Measurements from ENCODE around the gene WDFY2.
"Not testable (repeated sequence)": the region's sequence is repeated elsewhere in the genome, so short reads cannot be mapped to it uniquely, and the experiment has no call there.

WDFY2 gene

GRCh38 chr13:51591938-51592337 lies 7.7 kb downstream of the WDFY2 start:
- intact Hi-C loops (cut with DNase I); DNase-seq: not testable (repeated sequence)

- intact Hi-C loops (cut with DNase I) = no loop called here
- no peak for DNase-seq
Measured at GRCh38 chr13:51594432-51594831, 10.2 kb downstream of the WDFY2 start.

GRCh38 chr13:51595416-51595815 lies 11.2 kb downstream of the WDFY2 start:
- DNase-seq = no peak
- intact Hi-C loops (cut with DNase I) = no loop called here

GRCh38 chr13:51596541-51596940 lies 12.3 kb downstream of the WDFY2 start:
- DNase-seq = no peak
- intact Hi-C loops (cut with DNase I) = no loop called here

- DNase-seq = no peak
Measured at GRCh38 chr13:51599444-51600176, 15.3 kb downstream of the WDFY2 start.

GRCh38 chr13:51600703-51601102 lies 16.4 kb downstream of the WDFY2 start:
- DNase-seq = no peak
- intact Hi-C loops (cut with DNase I) = no loop called here

More at GRCh38 chr13:51599444-51600176, 15.3 kb downstream of the WDFY2 start:
- intact Hi-C loops (cut with DNase I) = no loop called here

GRCh38 chr13:51601601-51602565 lies 17.6 kb downstream of the WDFY2 start:
- intact Hi-C loops (cut with DNase I) = no loop called here
- DNase-seq = no peak

- no peak for DNase-seq
Measured at GRCh38 chr13:51603716-51604115, 19.5 kb downstream of the WDFY2 start.

GRCh38 chr13:51605698-51606097 lies 21.4 kb downstream of the WDFY2 start:
- peak in 1 of 42 donors; percentile 60 for DNase-seq
- intact Hi-C loops (cut with DNase I) = no loop called here

More at GRCh38 chr13:51603716-51604115, 19.5 kb downstream of the WDFY2 start:
- intact Hi-C loops (cut with DNase I) = no loop called here

- no peak for DNase-seq
- intact Hi-C loops (cut with DNase I) = no loop called here
Measured at GRCh38 chr13:51607165-51607564, 22.9 kb downstream of the WDFY2 start.

GRCh38 chr13:51608857-51609406 lies 24.7 kb downstream of the WDFY2 start:
- intact Hi-C loops (cut with DNase I) = no loop called here
- no peak for DNase-seq

- no peak for DNase-seq
- intact Hi-C loops (cut with DNase I) = no loop called here
Measured at GRCh38 chr13:51612867-51613266, 28.6 kb downstream of the WDFY2 start.

- DNase-seq = no peak
- intact Hi-C loops (cut with DNase I) = no loop called here
Measured at GRCh38 chr13:51613535-51613934, 29.3 kb downstream of the WDFY2 start.

GRCh38 chr13:51614350-51614786 lies 30.1 kb downstream of the WDFY2 start:
- intact Hi-C loops (cut with DNase I) = no loop called here
- peak in 34 of 42 donors; percentile 20 to 80 (median 50) for DNase-seq

- intact Hi-C loops (cut with DNase I) = no loop called here
- peak in 20 of 42 donors; percentile 23 to 88 (median 60) for DNase-seq
Measured at GRCh38 chr13:51618626-51619025, 34.4 kb downstream of the WDFY2 start.

- no peak for DNase-seq
Measured at GRCh38 chr13:51619614-51620013, 35.4 kb downstream of the WDFY2 start.

GRCh38 chr13:51620165-51620983 lies 36.1 kb downstream of the WDFY2 start:
- peak in 40 of 42 donors; percentile 33 to 86 (median 64) for DNase-seq
- intact Hi-C loops (cut with DNase I) = no loop called here

More at GRCh38 chr13:51619614-51620013, 35.4 kb downstream of the WDFY2 start:
- intact Hi-C loops (cut with DNase I) = no loop called here

GRCh38 chr13:51621602-51622001 lies 37.3 kb downstream of the WDFY2 start:
- DNase-seq = no peak
- intact Hi-C loops (cut with DNase I) = no loop called here

- intact Hi-C loops (cut with DNase I) = no loop called here
- DNase-seq = no peak
Measured at GRCh38 chr13:51623473-51623872, 39.2 kb downstream of the WDFY2 start.
